Stimulated activated memory B cell treated with anti-CD40 and anti-IgM and Interleukin-4, amounts not matched to agents 10 μg/mL and 1 μg/mL and 100 μg/mL, for 72 hours (primary cell): ENCODE results near the gene CLRN3.

Source experiments
- ATAC-seq: fragments of 150-1000 bp; cut with Tn5 transposase; 2 replicates; pipeline ENCODE4 v1.10.0; 2021
- H3K27ac Mint-ChIP-seq: one replicate; pipeline ENCODE4 v1.8.0; 2022; ENCODE audit warnings: mild to moderate bottlenecking, mixed read lengths
- H3K27me3 Mint-ChIP-seq: one replicate; pipeline ENCODE4 v1.8.0; 2022; ENCODE audit warnings: mixed read lengths
- H3K36me3 Mint-ChIP-seq: one replicate; pipeline ENCODE4 v1.8.0; 2022; ENCODE audit warnings: mixed read lengths
- H3K4me1 Mint-ChIP-seq: one replicate; pipeline ENCODE4 v1.8.0; 2022; ENCODE audit warnings: mixed read lengths
- H3K4me3 Mint-ChIP-seq: one replicate; pipeline ENCODE4 v1.8.0; 2022; ENCODE audit warnings: mild to moderate bottlenecking, moderate library complexity, mixed read lengths
- H3K9me3 Mint-ChIP-seq: one replicate; pipeline ENCODE4 v1.8.0; 2022; ENCODE audit warnings: mixed read lengths

CLRN3 gene

GRCh38 chr10:127890832-127891334 lies 1.9 kb downstream of the CLRN3 start:
- H3K27ac Mint-ChIP-seq: no peak overlapping the region
- no peak for ATAC-seq
- H3K9me3 Mint-ChIP-seq: no peaks in the 10 kb centered on the region
- no peaks in the 10 kb centered on the region for H3K4me1 Mint-ChIP-seq
- peaks cover 23% of the 10 kb centered on the region for H3K27me3 Mint-ChIP-seq
- no peaks in the 10 kb centered on the region for H3K36me3 Mint-ChIP-seq
- no peak overlapping the region for H3K4me3 Mint-ChIP-seq

DNA sequence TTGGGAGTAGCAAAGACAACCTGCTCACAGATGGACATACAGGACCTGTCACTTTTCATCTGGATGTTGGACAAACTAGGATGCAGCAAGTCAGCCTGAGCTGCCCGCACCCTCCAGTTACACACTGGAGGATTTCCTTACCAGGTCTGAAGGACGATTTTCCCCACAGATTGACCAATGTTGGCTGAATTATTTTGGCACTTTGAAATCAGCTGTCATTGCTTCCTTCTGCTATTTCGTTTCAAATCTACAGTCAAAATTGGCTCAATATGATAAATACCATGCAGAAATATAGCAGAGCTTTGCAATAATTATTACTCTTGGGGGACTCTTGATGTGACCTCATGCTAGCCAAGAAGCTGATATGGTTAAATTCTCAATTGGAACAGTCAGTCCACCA lies 2.5 kb downstream of the CLRN3 start:
- H3K4me3 Mint-ChIP-seq: no peak overlapping the region
- peaks cover 23% of the 10 kb centered on the region for H3K27me3 Mint-ChIP-seq
- H3K9me3 Mint-ChIP-seq: no peaks in the 10 kb centered on the region
- no peak overlapping the region for H3K27ac Mint-ChIP-seq
- no peak for ATAC-seq
- no peaks in the 10 kb centered on the region for H3K4me1 Mint-ChIP-seq
- H3K36me3 Mint-ChIP-seq: no peaks in the 10 kb centered on the region

DNA sequence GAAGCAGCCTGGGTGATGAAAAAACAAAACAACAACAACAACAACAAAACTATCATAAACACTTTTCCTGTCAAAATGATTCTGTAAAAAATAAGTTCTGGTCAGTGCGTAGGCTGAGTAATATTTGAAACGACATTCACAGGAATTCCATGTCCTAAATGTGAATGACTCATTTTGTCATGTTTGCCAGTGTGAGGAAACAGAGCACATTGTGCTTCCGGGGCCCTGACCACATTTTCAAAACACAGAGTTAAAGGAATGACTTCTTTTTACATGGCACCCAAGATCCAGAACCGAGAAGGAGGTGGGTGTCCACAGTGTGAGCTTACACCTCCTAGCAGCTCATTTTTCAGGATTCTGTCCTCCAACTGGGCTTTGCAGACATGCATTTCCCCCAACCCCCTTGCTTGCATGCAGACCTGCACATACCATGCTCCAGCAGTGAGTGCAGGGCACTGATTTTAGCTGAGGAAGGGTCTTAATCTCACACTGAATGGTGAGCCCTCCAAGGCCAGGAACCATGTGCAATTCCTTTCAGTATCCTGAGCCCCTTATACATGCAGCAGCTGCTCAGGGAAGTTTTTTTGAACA lies 3.0 kb downstream of the CLRN3 start:
- Mint-ChIP-seq H3K9me3 (no peaks in the 10 kb centered on the region), H3K27ac (no peak overlapping the region), H3K27me3 (peaks cover 23% of the 10 kb centered on the region), H3K36me3 (no peaks in the 10 kb centered on the region), H3K4me1 (no peaks in the 10 kb centered on the region), H3K4me3 (no peak overlapping the region)
- no peak for ATAC-seq

- Mint-ChIP-seq H3K27ac (no peak overlapping the region), H3K4me1 (no peaks in the 10 kb centered on the region), H3K36me3 (no peaks in the 10 kb centered on the region), H3K9me3 (no peaks in the 10 kb centered on the region), H3K4me3 (no peak overlapping the region), H3K27me3 (peaks cover 23% of the 10 kb centered on the region)
- no peak for ATAC-seq
Measured at GRCh38 chr10:127888521-127889312, 4.0 kb downstream of the CLRN3 start.

DNA sequence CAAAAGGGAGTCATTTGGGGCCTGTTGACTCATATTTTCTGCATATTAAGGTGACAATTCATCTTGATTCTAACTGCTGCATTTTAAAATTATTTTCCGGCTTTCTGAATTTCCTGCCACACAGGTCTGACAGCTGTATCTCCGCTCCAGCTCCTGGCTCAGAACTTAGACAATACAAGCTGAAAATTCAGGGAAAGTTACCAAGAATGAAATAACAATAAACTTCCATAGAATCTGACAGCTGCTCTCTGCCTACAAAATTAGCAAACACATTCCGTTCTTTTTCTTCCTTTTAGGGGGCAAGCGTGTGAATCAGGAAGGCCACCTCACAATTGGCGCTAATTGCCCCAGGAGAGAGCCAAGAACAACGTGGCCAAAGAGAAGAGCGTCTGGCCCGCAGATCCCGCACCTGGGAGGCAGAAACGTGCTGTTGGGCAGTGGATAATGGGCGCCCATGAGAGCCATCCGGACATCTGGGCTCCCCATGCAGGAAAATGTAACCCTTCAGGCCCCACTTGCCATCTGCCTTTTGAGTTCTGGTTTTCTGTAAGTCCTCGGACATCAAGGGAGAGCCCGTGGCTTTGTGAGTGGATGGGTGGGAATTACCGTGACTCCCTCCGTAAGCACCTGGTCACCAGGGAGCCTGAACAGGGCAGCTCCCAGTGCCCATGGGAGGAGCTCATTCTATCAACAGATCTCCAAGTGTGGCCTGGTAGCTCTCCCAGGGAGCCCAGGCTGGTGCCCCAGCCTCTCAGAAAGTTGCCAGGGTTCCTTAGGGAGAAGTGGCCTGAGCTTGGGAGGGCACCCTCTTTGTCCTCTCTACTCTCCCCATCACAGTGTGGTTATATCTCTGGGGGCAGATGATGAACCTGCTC lies 5.0 kb downstream of the CLRN3 start:
- Mint-ChIP-seq H3K4me3 (no peak overlapping the region), H3K36me3 (no peaks in the 10 kb centered on the region), H3K9me3 (no peaks in the 10 kb centered on the region), H3K4me1 (peaks cover 3% of the 10 kb centered on the region), H3K27me3 (peaks cover 23% of the 10 kb centered on the region), H3K27ac (no peak overlapping the region)
- no peak for ATAC-seq

GRCh38 chr10:127886371-127887051 lies 6.2 kb downstream of the CLRN3 start:
- Mint-ChIP-seq H3K9me3 (no peaks in the 10 kb centered on the region), H3K4me3 (no peak overlapping the region), H3K4me1 (peaks cover 8% of the 10 kb centered on the region), H3K36me3 (no peaks in the 10 kb centered on the region), H3K27me3 (peaks cover 23% of the 10 kb centered on the region), H3K27ac (no peak overlapping the region)
- ATAC-seq: no peak

- Mint-ChIP-seq H3K9me3 (no peaks in the 10 kb centered on the region), H3K36me3 (no peaks in the 10 kb centered on the region), H3K27ac (no peak overlapping the region), H3K27me3 (peaks cover 23% of the 10 kb centered on the region), H3K4me1 (peaks cover 20% of the 10 kb centered on the region), H3K4me3 (no peak overlapping the region)
- ATAC-seq: no peak
Measured at GRCh38 chr10:127884501-127884900, 8.2 kb downstream of the CLRN3 start.

DNA sequence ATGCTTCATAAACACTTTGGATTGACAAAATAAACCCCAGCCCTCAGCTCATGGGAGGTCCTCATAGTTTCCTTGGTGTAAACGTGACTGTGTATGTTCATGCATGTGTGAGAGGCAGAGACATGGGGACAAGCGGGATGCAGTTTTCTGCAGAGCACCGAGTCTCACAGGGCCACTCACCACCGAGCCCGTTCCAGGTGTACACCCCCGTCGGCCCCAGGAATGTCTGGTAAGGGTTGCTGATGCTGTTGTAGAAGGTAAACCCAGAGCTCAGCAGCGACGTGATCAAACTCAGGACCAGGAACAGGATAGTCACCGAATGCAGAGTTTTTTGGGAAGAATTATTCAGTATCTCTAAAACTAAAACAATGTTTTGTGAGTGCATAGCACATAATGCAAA lies 9.2 kb downstream of the CLRN3 start:
- Mint-ChIP-seq H3K4me3 (no peak overlapping the region), H3K9me3 (no peaks in the 10 kb centered on the region), H3K36me3 (no peaks in the 10 kb centered on the region), H3K27ac (no peak overlapping the region), H3K4me1 (peaks cover 20% of the 10 kb centered on the region), H3K27me3 (peaks cover 17% of the 10 kb centered on the region)
- ATAC-seq: no peak

DNA sequence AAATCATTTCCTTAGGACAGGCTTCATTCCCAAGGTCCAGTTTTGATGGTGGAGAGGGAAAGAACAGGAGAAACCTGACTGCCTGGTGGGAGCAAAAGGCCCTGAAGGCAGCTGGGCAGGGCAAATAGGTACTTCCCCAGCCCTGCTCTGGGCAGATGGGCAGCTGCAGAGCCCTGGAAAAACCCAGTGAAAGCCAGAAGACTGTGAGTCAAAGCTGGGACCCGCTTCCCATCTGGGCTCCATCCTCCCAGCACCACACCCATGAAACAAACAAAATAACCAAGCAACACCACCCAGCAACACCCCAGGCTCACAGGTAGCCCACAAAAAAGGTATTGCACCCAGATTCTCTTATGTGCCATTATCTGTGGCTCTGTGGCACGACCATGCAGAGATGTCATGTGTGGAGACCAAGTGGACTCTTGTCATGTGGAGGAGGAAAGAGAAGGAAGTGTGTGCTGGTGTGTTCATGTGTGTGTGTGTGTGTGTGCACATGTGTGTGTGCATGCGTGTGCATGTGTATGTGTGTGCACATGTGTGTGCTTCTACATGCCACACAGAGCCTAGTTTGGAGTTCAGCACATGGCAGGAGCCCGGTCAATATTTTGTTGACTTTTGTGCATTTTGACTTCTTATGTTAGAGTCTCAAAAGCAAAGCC lies 9.8 kb downstream of the CLRN3 start:
- H3K36me3 Mint-ChIP-seq: no peaks in the 10 kb centered on the region
- H3K4me3 Mint-ChIP-seq: no peak overlapping the region
- H3K27ac Mint-ChIP-seq: no peak overlapping the region
- no peak for ATAC-seq
- H3K4me1 Mint-ChIP-seq: peaks cover 20% of the 10 kb centered on the region
- H3K9me3 Mint-ChIP-seq: no peaks in the 10 kb centered on the region
- peaks cover 11% of the 10 kb centered on the region for H3K27me3 Mint-ChIP-seq

DNA sequence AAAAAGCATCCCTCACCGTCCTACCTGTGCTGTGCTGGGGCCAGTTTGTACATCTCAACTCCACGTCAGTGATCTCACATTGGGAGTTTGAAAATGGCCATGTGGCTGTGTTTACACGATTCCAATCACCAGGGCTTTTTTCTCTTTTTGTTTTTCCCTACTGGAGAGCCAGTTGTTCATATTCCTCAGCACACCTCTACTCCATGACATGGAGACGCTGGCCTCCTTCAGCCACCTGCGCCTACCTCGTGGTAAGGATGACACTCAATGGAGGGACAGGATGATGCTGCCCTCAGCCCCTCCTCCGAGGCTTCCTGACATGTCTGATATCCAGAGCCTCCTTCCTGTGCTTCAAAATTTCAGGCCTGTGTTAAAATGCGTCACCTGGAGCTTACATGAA lies 10.3 kb downstream of the CLRN3 start:
- ATAC-seq: no peak
- no peaks in the 10 kb centered on the region for H3K9me3 Mint-ChIP-seq
- H3K4me1 Mint-ChIP-seq: peaks cover 20% of the 10 kb centered on the region
- no peak overlapping the region for H3K4me3 Mint-ChIP-seq
- no peaks in the 10 kb centered on the region for H3K36me3 Mint-ChIP-seq
- H3K27me3 Mint-ChIP-seq: peaks cover 5% of the 10 kb centered on the region
- no peak overlapping the region for H3K27ac Mint-ChIP-seq

GRCh38 chr10:127881262-127881661 lies 11.5 kb downstream of the CLRN3 start:
- no peak overlapping the region for H3K27ac Mint-ChIP-seq

GRCh38 chr10:127880557-127880956 lies 12.2 kb downstream of the CLRN3 start:
- Mint-ChIP-seq H3K9me3 (no peaks in the 10 kb centered on the region), H3K36me3 (no peaks in the 10 kb centered on the region), H3K27me3 (no peaks in the 10 kb centered on the region), H3K27ac (no peak overlapping the region), H3K4me3 (no peak overlapping the region), H3K4me1 (peaks cover 20% of the 10 kb centered on the region)
- peak; percentile 47 for ATAC-seq

More at GRCh38 chr10:127881262-127881661, 11.5 kb downstream of the CLRN3 start:
- H3K36me3 Mint-ChIP-seq: no peaks in the 10 kb centered on the region
- H3K27me3 Mint-ChIP-seq: no peaks in the 10 kb centered on the region
- no peak for ATAC-seq
- H3K4me1 Mint-ChIP-seq: peaks cover 20% of the 10 kb centered on the region
- H3K9me3 Mint-ChIP-seq: no peaks in the 10 kb centered on the region
- no peak overlapping the region for H3K4me3 Mint-ChIP-seq

GRCh38 chr10:127878475-127879055 lies 14.2 kb downstream of the CLRN3 start:
- no peaks in the 10 kb centered on the region for H3K9me3 Mint-ChIP-seq
- no peaks in the 10 kb centered on the region for H3K27me3 Mint-ChIP-seq
- no peak overlapping the region for H3K4me3 Mint-ChIP-seq
- no peak overlapping the region for H3K27ac Mint-ChIP-seq
- H3K4me1 Mint-ChIP-seq: peaks cover 21% of the 10 kb centered on the region
- no peaks in the 10 kb centered on the region for H3K36me3 Mint-ChIP-seq
- no peak for ATAC-seq

DNA sequence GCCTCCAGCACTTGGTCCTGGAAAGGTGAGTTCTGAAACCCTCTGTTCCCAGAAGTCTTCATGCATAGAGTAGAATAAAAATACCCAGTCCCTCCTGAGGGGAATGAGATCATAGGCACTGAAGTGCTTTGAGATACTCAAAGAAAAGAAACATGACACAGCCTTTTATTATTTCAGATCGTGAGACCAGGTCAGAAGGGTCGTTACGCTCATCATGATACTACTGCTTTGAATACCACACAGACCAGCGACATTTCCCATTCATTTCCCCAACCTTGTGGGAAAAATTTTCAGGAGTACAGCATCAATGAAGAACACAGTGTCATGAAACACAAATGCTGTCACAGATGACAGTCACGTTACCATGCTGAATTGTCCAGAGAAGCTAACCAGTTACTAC lies 15.0 kb downstream of the CLRN3 start:
- Mint-ChIP-seq H3K4me3 (no peak overlapping the region), H3K27ac (no peak overlapping the region), H3K36me3 (no peaks in the 10 kb centered on the region), H3K27me3 (peaks cover 7% of the 10 kb centered on the region), H3K9me3 (no peaks in the 10 kb centered on the region), H3K4me1 (peaks cover 22% of the 10 kb centered on the region)
- no peak for ATAC-seq
